ENCODE results near the gene TACC3. TPM values are rescaled to one million over a fixed set of nuclear protein-coding genes. Genes with fewer than 3 reads are reported as not detected.

TACC3 gene
- total RNA-seq, 1 experiment from 2014 or later: 106 TPM

GRCh38 chr4:1731180-1731579 lies 9.9 kb downstream of the TACC3 start:
- no peak for DNase-seq (ENCODE audit: low read depth, low spot score)
- intact Hi-C loops (cut with micrococcal nuclease; ENCODE audit: unreplicated experiment) (no loop called here), in situ Hi-C loops (cut with HindIII; ENCODE audit: low pct_unique_long_range_greater_than_20kb, low sequenced_read_pairs) (no loop called here)
- H3K9me3 ChIP-seq (ENCODE audit: control insufficient read depth, insufficient read depth, low read depth, low read length): no peaks in the 10 kb centered on the region
- H3K4me3 ChIP-seq (ENCODE audit: low read depth in 2 of 2, low read length in 2 of 2): no peak overlapping the region
- peaks cover 6% of the 10 kb centered on the region; the same call in 1 of the 2 replicates for H3K36me3 ChIP-seq (ENCODE audit: control insufficient read depth, insufficient read depth, low read length)
- no TSS peak for BruUV-seq (replicated peaks)
- ChIA-PET CTCF (no interaction called here), POLR2A (no interaction called here)
- no peak for TF ChIP-seq POLR2AphosphoS5 (IDR thresholded peaks at IDR 0.05; ENCODE audit: low read depth, low read length)
- TF ChIP-seq REST (IDR thresholded peaks at IDR 0.05; ENCODE audit: insufficient read depth in 1 of 2, low read depth in 2 of 2, low read length in 1 of 2): no peak
- TF ChIP-seq CTCF (IDR thresholded peaks at IDR 0.05): no peak
- TF ChIP-seq SIN3A (IDR thresholded peaks at IDR 0.05; ENCODE audit: borderline replicate concordance, insufficient read depth, low read depth, low read length): no peak
- no peak for TF ChIP-seq TCF7L2 (IDR thresholded peaks at IDR 0.05; ENCODE audit: low read depth, low read length)
- H3K27ac ChIP-seq (ENCODE audit: low read length): no peak overlapping the region
- ATAC-seq: no peak
- H3K27me3 ChIP-seq (ENCODE audit: control insufficient read depth, insufficient read depth, low read length): no peaks in the 10 kb centered on the region
- peaks cover 14% of the 10 kb centered on the region for H3K4me1 ChIP-seq (ENCODE audit: control insufficient read depth, insufficient read depth, low read length)

- POLR2A ChIA-PET: interaction anchor here (0.6 kb wide), 1 partner anchor 13 kb away, joined by 4 read pairs; no protein-coding TSS in a partner anchor
- BruUV-seq (replicated peaks): no TSS peak
- no peak for DNase-seq (ENCODE audit: low read depth, low spot score)
- Histone ChIP-seq H3K27me3 (ENCODE audit: control insufficient read depth, insufficient read depth, low read length) (no peaks in the 10 kb centered on the region), H3K9me3 (ENCODE audit: control insufficient read depth, insufficient read depth, low read depth, low read length) (no peaks in the 10 kb centered on the region), H3K36me3 (ENCODE audit: control insufficient read depth, insufficient read depth, low read length) (peaks cover 7% of the 10 kb centered on the region; the same call in 1 of the 2 replicates), H3K4me3 (ENCODE audit: low read depth in 2 of 2, low read length in 2 of 2) (no peak overlapping the region), H3K27ac (ENCODE audit: low read length) (no peak overlapping the region), H3K4me1 (ENCODE audit: control insufficient read depth, insufficient read depth, low read length) (no peaks in the 10 kb centered on the region)
- intact Hi-C loops (cut with micrococcal nuclease; ENCODE audit: unreplicated experiment) (no loop called here), in situ Hi-C loops (cut with HindIII; ENCODE audit: low pct_unique_long_range_greater_than_20kb, low sequenced_read_pairs) (no loop called here)
- TF ChIP-seq POLR2AphosphoS5 (IDR thresholded peaks at IDR 0.05; ENCODE audit: low read depth, low read length): no peak
- no peak for TF ChIP-seq SIN3A (IDR thresholded peaks at IDR 0.05; ENCODE audit: borderline replicate concordance, insufficient read depth, low read depth, low read length)
- TF ChIP-seq TCF7L2 (IDR thresholded peaks at IDR 0.05; ENCODE audit: low read depth, low read length): no peak
- TF ChIP-seq REST (IDR thresholded peaks at IDR 0.05; ENCODE audit: insufficient read depth in 1 of 2, low read depth in 2 of 2, low read length in 1 of 2): no peak
- ATAC-seq: no peak
- CTCF ChIA-PET: no interaction called here
Observed at GRCh38 chr4:1732911-1733310, 11.6 kb downstream of the TACC3 start.

All from Panc1 (cell line).